HL-60 (cell line): Measurements from ENCODE around the gene FCRL3.

Source experiments
- CTCF ChIP-seq: IDR thresholded peaks from one replicate; pipeline ENCODE4 v1.5.1; 2011; ENCODE audit warnings: low read length, control low read depth, inconsistent platforms; ENCODE audit not compliant: insufficient read depth
- GABPA ChIP-seq: IDR thresholded peaks from 2 replicates; pipeline ENCODE4 v1.6.1; 2012; ENCODE audit warnings: low read depth
- POLR2AphosphoS5 ChIP-seq: IDR thresholded peaks from 2 replicates; pipeline ENCODE4 v1.6.1; 2012; ENCODE audit warnings: low read depth
- REST ChIP-seq: IDR thresholded peaks from 2 replicates; pipeline ENCODE4 v1.6.1; 2012; ENCODE audit warnings: low read depth; ENCODE audit not compliant: insufficient replicate concordance
- SPI1 ChIP-seq: IDR thresholded peaks from 2 replicates; pipeline ENCODE4 v1.6.1; 2012; ENCODE audit warnings: low read depth, mild to moderate bottlenecking, borderline replicate concordance

- no peak for TF ChIP-seq CTCF
- TF ChIP-seq GABPA, result no peak
- TF ChIP-seq POLR2AphosphoS5, result no peak
- TF ChIP-seq REST, result no peak
- TF ChIP-seq SPI1, result no peak
Observed at GRCh38 chr1:157628773-157629172, 71.8 kb downstream of the FCRL3 start.
